Gastroesophageal sphincter (tissue), 4 donors: ENCODE data around the gene SPINK4. TPM values are rescaled to one million over a fixed set of nuclear protein-coding genes. Genes with fewer than 3 reads are reported as not detected.

Source experiments
- ATAC-seq: fragments of 150-250 bp; one replicate; pipeline ENCODE4 v1.9.1; 2016; ENCODE audit warnings: mild to moderate bottlenecking, moderate library complexity
- H3K27ac ChIP-seq, 4 donors: fragments of 200-600 bp; sonication (generic) in 3 of 4; 1 replicate in 3 of 4; 2 replicates in 1 of 4; pipeline ENCODE4 v1.5.1; 2016 to 2019
- H3K27me3 ChIP-seq: fragments of 200-600 bp; sonication (generic); one replicate; pipeline ENCODE4 v1.5.1; 2019
- H3K36me3 ChIP-seq, 2 donors: fragments of 200-600 bp; sonication (generic); one replicate each; pipeline ENCODE4 v1.5.1; 2019; ENCODE audit warnings: control low read depth in 1 of 2
- H3K4me1 ChIP-seq, 3 donors: fragments of 200-600 bp; sonication (generic); 1 replicate in 2 of 3; 2 replicates in 1 of 3; pipeline ENCODE4 v1.5.1; 2016 to 2019; ENCODE audit warnings: control low read depth in 2 of 3
- H3K4me3 ChIP-seq, 2 donors: fragments of 200-600 bp; sonication (generic); one replicate each; pipeline ENCODE4 v1.5.1; 2019; ENCODE audit warnings: mild to moderate bottlenecking in 1 of 2, moderate library complexity in 1 of 2
- H3K9me3 ChIP-seq, 3 donors: fragments of 200-600 bp; sonication (generic); one replicate each; pipeline ENCODE4 v1.5.1; 2017 to 2019; ENCODE audit warnings: control low read depth in 2 of 3
- EP300 ChIP-seq: sonication (generic); formaldehyde crosslinking; IDR thresholded peaks from one replicate; pipeline ENCODE4 v1.6.1; 2017; ENCODE audit warnings: antibody characterized with exemption, mild to moderate bottlenecking
- POLR2A ChIP-seq, 2 donors: fragments of 450-650 bp; IDR thresholded peaks; one replicate each; pipeline ENCODE4 v1.6.1; 2017; ENCODE audit warnings: antibody characterized with exemption in 2 of 2, mild to moderate bottlenecking in 2 of 2, moderate library complexity in 1 of 2
- POLR2AphosphoS5 ChIP-seq: sonication (generic); formaldehyde crosslinking; IDR thresholded peaks from one replicate; pipeline ENCODE4 v1.6.1; 2017; ENCODE audit warnings: antibody characterized with exemption
- WGBS, 2 donors: methylation state at CpG; one replicate each; pipeline ENCODE4 v1.1.5; 2018; ENCODE audit warnings: low coverage in 1 of 2; 5-methylcytosine and 5-hydroxymethylcytosine counted together
- total RNA-seq, 4 donors: library from RNA; depleted of rRNA; stranded (reverse); fragments of >200 nt; gene quantifications; one replicate each; pipeline ENCODE4 v1.1.0, GENCODE V29; 2016
- TF ChIP-seq, protein P1 (sequence below), 4 experiments: fragments of 200-600 bp in 2 of 4; fragments of 450-650 bp in 2 of 4; sonication (generic) in 1 of 4; IDR thresholded peaks; one replicate each; pipeline ENCODE4 v1.5.1; 2017 to 2019; ENCODE audit warnings: antibody characterized with exemption in 4 of 4, mild to moderate bottlenecking in 2 of 4, moderate library complexity in 2 of 4

Gene SPINK4
- total RNA-seq, 4 donors from 2014 or later = not detected

DNA sequence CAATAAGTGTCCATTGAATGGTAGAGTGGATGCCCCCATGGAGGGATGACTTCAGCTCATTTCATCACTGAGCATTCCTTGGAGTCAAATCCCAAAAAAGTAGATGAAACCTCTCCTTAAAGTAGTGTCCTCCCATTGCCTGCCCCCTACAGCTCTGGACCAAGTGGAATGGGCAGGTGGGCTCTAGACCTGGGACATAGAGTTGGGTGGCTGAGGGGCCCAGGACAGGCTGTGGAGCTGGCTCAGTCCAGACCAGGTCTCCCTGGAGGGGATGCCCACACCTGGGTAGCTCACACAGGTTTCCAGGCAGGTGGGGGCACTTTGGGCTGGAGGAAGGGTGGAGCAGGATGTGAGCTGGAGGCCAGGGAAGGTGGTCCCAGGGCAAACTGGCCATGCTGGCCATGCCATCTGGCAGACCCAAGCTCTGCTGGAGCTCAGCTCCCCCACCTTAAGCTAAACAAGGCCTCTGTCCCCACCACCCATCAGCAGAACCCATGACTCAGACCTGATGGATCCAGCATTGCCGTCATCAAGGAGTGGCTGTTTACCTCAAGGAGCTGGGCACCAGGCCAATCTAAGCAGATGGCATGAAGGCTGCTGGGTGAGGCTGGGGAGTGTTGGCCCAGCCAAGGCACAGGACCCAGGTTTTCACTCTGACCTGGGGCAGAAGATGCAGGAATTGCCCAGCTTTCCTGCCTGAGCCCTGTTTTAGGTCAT lies 6.2 kb upstream of the SPINK4 start:
- no peak overlapping the region for H3K4me3 ChIP-seq
- H3K27ac ChIP-seq = no peak overlapping the region
- no peaks in the 10 kb centered on the region for H3K36me3 ChIP-seq
- H3K4me1 ChIP-seq = no peaks in the 10 kb centered on the region
- TF ChIP-seq, protein P1, sequence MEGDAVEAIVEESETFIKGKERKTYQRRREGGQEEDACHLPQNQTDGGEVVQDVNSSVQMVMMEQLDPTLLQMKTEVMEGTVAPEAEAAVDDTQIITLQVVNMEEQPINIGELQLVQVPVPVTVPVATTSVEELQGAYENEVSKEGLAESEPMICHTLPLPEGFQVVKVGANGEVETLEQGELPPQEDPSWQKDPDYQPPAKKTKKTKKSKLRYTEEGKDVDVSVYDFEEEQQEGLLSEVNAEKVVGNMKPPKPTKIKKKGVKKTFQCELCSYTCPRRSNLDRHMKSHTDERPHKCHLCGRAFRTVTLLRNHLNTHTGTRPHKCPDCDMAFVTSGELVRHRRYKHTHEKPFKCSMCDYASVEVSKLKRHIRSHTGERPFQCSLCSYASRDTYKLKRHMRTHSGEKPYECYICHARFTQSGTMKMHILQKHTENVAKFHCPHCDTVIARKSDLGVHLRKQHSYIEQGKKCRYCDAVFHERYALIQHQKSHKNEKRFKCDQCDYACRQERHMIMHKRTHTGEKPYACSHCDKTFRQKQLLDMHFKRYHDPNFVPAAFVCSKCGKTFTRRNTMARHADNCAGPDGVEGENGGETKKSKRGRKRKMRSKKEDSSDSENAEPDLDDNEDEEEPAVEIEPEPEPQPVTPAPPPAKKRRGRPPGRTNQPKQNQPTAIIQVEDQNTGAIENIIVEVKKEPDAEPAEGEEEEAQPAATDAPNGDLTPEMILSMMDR (IDR thresholded peaks at IDR 0.05) = no peak
- no peak for TF ChIP-seq POLR2A (IDR thresholded peaks at IDR 0.05)
- no peak for TF ChIP-seq EP300
- H3K27me3 ChIP-seq = peaks cover 8% of the 10 kb centered on the region
- H3K9me3 ChIP-seq = no peaks in the 10 kb centered on the region
- no peak for ATAC-seq
- WGBS, 2 donors = 20% methylated on average over 1 of the region's 1 CpG; no CpG with 5 or more reads in 1 of the 2 donors

GRCh38 chr9:33234511-33235467 lies 5.2 kb upstream of the SPINK4 start:
- no peaks in the 10 kb centered on the region for H3K9me3 ChIP-seq
- no peaks in the 10 kb centered on the region for H3K4me1 ChIP-seq
- TF ChIP-seq, protein P1 (IDR thresholded peaks at IDR 0.05) = no peak
- TF ChIP-seq POLR2AphosphoS5 = no peak
- no peaks in the 10 kb centered on the region for H3K36me3 ChIP-seq
- H3K4me3 ChIP-seq = no peak overlapping the region
- ATAC-seq = no peak
- WGBS, 2 donors = 53 to 75% methylated on average over 7 to 8 of the region's 9 CpGs
- no peak overlapping the region for H3K27ac ChIP-seq
- H3K27me3 ChIP-seq = peaks cover 8% of the 10 kb centered on the region

DNA sequence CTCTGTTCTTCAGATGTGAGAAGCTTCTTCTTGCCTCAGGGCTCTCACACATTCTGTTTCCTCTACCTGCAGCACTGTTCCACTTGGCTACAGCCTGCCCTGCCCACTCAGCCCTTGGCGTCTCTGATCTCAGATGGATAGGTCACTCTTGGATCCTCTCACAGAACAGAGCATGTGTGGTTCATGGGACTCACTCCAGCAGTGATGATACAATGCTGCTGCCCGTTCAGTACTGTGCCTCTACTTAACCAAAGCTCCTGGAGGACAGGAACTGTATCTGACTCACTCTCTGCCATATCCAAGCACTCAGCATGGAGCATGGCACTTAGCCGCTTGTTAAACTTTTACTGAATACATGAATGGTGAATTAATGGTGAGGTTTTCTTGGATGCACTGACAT lies 3.4 kb upstream of the SPINK4 start:
- H3K27ac ChIP-seq = no peak overlapping the region
- 57 to 81% methylated on average over 2 to 3 of the region's 3 CpGs for WGBS, 2 donors
- peaks cover 8% of the 10 kb centered on the region for H3K27me3 ChIP-seq
- H3K36me3 ChIP-seq = no peaks in the 10 kb centered on the region
- no peaks in the 10 kb centered on the region for H3K4me1 ChIP-seq
- H3K4me3 ChIP-seq = no peak overlapping the region
- TF ChIP-seq EP300 = no peak
- TF ChIP-seq, protein P1 (IDR thresholded peaks at IDR 0.05) = no peak
- TF ChIP-seq POLR2AphosphoS5 = no peak
- TF ChIP-seq POLR2A (IDR thresholded peaks at IDR 0.05) = no peak
- ATAC-seq = no peak
- no peaks in the 10 kb centered on the region for H3K9me3 ChIP-seq

DNA sequence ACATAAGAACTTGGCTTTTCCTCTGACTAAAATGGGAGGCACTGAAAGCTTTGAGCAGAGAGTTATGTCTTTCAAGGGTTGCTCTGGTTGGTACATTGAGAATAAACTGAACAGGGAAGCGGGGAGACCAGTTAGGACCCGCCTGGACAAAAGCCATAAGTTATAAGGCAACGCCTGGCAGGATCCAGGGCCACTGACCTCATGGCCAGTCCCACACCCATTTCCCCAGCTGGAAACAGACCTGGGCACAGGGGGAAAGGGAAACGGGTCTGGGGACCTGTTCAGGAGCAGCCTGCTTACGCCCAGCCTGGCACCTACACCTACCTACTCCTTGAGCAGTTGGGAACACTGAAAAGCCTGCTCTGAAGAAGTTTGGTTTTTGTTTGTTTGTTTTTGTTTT lies 1.3 kb downstream of the SPINK4 start:
- Histone ChIP-seq H3K4me1 (no peaks in the 10 kb centered on the region), H3K9me3 (no peaks in the 10 kb centered on the region), H3K4me3 (no peak overlapping the region), H3K36me3 (no peaks in the 10 kb centered on the region), H3K27me3 (peaks cover 4% of the 10 kb centered on the region), H3K27ac (no peak overlapping the region)
- TF ChIP-seq EP300 (no peak), POLR2A (IDR thresholded peaks at IDR 0.05) (no peak), POLR2AphosphoS5 (no peak)
- TF ChIP-seq, protein P1 (IDR thresholded peaks at IDR 0.05) = no peak
- 85 to 92% methylated on average over 2 to 5 of the region's 5 CpGs for WGBS, 2 donors
- no peak for ATAC-seq
